ENCODE results near the gene SART1.

SART1 gene

DNA sequence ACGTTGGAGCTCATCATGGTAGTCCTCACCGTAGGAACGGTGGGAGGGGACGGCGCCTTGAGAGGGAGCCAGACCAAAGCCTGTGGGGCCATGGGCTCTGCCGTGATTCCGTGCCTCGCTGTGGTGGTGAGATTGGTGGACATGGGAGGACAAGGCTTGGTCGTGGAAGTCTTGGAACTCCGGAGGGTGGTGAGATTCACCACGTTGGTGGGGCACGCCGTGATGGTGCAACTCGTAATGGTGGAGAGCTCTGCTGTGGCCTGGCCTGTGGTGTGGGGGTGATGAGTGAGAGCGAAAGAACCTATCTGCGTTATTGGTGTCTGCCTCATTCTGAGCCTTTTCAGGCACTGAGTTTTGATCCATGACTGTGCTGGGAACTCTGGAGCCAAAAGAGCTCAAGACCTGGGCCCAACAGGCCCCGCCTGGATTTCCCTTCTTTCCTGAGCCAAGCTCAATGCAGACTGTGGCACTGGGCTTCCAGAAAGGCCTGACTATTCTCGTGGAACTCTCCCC is 64.5 kb downstream of the SART1 start, which contains the start of gene CATSPER1:
CATSPER1 (minus strand) TSS at position 463 of the 513 bp plus-strand sequence; CDS start at position 363, 100 bp downstream.
- DNase-seq (ENCODE audit: low spot score in 2 of 2) (no peak), ATAC-seq (no peak)
- H3K4me3 Mint-ChIP-seq, result no peak within 1 kb of the TSS
- H3K4me1 Mint-ChIP-seq, result peaks cover 11% of the 10 kb centered on the region
- H3K27ac Mint-ChIP-seq, result no peak within 1 kb of the TSS
- H3K36me3 Mint-ChIP-seq, result no peaks in the 10 kb centered on the region
- no peaks in the 10 kb centered on the region for H3K9me3 Mint-ChIP-seq
